ENCODE measurements around the gene RACK1.

DNA sequence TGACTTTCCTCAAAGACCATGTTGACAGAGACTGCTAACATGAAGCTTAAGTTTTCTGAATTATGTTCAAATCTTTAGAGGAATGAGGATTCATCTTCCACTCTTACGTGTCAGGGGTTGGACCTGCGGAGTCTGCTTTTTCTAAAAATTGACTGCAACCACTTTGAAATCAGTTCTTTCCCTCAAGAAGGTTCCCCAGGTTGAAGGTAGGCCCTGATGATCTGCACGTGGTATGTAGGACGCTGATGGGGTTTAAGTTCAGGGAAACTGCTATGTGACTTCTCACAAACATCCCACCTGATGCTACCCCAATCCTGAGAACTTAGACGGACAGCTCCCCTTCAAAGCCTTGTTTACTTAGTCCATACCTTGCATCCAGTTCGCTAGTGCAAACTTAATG, 7.2 kb downstream of the RACK1 start:
- TF ChIP-seq, protein P1, sequence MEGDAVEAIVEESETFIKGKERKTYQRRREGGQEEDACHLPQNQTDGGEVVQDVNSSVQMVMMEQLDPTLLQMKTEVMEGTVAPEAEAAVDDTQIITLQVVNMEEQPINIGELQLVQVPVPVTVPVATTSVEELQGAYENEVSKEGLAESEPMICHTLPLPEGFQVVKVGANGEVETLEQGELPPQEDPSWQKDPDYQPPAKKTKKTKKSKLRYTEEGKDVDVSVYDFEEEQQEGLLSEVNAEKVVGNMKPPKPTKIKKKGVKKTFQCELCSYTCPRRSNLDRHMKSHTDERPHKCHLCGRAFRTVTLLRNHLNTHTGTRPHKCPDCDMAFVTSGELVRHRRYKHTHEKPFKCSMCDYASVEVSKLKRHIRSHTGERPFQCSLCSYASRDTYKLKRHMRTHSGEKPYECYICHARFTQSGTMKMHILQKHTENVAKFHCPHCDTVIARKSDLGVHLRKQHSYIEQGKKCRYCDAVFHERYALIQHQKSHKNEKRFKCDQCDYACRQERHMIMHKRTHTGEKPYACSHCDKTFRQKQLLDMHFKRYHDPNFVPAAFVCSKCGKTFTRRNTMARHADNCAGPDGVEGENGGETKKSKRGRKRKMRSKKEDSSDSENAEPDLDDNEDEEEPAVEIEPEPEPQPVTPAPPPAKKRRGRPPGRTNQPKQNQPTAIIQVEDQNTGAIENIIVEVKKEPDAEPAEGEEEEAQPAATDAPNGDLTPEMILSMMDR (IDR thresholded peaks at IDR 0.05) = no peak
- no peak for TF ChIP-seq POLR2A (IDR thresholded peaks at IDR 0.05)

All from uterus (tissue), 2 donors.